ENCODE results near the gene CNPY1.

CNPY1 gene

DNA sequence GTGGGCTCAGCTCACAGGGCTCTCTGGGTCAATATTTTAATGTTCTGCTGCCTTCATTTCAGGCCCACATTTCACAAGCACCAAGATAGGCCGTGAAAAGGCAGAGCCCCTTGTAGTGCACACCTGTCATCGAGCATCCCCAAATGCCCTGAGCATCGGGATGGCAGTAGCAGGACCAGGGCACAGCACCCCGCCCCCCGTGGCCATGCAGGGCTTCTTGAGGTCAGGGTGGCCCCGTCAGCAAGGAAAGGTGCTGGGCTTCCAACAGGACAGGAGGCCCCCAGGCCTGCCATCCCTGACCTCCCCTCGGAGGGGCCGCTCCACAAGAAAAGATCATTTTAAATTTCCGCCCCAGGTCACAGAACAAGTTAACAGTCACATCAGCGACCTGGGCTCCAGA lies 2.9 kb upstream of the CNPY1 start:
- no peak for TF ChIP-seq CTCF (IDR thresholded peaks at IDR 0.05; ENCODE audit: low read depth, low read length)
- DNase-seq (ENCODE audit: extremely low read depth, low read depth): no peak

- no peak for TF ChIP-seq CTCF (IDR thresholded peaks at IDR 0.05; ENCODE audit: low read depth, low read length)
- DNase-seq (ENCODE audit: extremely low read depth, low read depth): no peak
Observed at GRCh38 chr7:155547161-155547791, 917 bp upstream of the CNPY1 start.

DNA sequence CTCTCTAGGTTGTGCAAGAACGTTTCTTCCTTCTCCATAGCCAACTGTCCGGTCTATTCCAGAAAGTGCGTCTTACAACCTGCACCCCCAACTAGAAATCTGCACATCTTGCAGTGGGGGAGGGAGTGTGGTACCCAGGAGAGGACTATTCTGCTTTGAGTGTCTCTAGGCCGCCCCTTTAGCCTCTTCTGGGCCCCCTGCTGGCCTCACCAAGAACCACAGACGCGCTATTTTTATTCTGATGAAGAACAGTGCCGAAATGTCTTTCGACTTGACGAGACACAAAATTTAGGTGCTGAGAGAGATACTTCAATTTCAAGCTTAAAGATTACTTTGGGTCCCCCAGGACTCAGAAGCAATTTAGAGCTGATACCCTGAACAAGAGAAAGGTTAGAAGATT lies 1.0 kb downstream of the CNPY1 start:
- no peak for DNase-seq (ENCODE audit: extremely low read depth, low read depth)
- TF ChIP-seq CTCF (IDR thresholded peaks at IDR 0.05; ENCODE audit: low read depth, low read length): no peak

GRCh38 chr7:155544485-155544884 lies 1.9 kb downstream of the CNPY1 start:
- no peak for TF ChIP-seq CTCF (IDR thresholded peaks at IDR 0.05; ENCODE audit: low read depth, low read length)
- DNase-seq (ENCODE audit: extremely low read depth, low read depth): no peak

DNA sequence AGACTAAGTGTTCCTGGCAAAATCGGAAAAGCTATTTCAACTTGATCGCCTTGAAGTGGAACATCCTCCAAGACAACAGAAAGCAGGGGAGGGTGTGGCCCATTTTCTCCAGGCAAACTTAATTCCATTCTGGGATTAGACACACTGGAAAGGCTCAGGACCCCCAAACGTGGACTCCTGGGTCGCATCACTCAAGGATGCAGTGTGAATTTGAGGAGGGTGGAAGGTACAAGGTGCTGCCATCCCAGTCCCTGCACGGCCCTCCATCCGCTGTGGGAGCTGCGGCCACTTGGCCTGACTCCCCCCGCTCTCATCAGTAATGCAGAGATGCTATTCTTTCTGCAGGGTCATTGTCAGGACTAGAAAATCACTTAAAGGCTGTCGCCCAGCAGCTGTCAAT lies 2.4 kb downstream of the CNPY1 start:
- no peak for DNase-seq (ENCODE audit: extremely low read depth, low read depth)
- no peak for TF ChIP-seq CTCF (IDR thresholded peaks at IDR 0.05; ENCODE audit: low read depth, low read length)

DNA sequence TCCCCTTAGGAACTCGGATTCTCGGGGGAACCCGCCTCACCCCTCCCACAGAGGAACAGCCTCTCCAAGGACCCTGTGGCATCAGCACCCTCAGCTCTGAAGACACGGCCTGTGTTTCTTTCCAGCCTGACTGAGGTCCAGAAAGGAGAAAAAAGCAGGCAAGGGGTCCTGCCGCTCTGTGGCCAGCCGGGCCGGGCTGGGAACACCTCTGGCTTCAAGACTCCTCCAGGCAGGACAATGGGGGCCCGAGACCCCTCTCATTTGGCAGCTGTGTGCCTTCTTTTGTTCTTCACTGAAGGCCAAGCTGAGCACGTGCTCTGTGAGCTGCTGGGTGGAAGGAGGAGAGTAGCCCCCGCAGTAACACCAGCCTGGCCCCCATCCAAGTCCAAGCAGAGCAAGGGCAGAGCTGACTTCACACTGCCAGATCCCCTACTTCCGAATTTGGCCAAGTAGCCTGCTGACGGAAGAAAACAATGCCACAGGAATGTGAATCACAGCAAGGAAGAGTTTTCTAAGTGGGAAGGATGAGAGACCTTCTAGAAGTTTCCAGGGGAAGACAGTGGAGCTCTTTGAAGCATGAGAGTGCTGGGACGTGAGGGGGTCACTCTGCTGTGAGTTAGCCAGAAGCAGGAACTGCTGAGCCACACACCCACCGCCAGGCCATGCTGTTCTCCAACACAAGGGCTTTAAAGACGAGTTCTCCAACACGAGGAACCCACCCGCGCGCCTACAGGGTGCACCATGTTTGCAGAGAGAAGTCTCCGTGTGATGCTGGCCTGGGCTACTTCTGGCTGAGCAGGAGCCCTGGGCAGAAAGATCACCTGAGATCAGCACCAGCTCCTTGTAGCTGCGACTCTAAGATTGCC lies 3.1 kb downstream of the CNPY1 start:
- no peak for DNase-seq (ENCODE audit: extremely low read depth, low read depth)
- TF ChIP-seq CTCF (IDR thresholded peaks at IDR 0.05; ENCODE audit: low read depth, low read length): no peak

GRCh38 chr7:155541986-155542675 lies 4.2 kb downstream of the CNPY1 start:
- TF ChIP-seq CTCF (IDR thresholded peaks at IDR 0.05; ENCODE audit: low read depth, low read length): no peak
- DNase-seq (ENCODE audit: extremely low read depth, low read depth): no peak

Measured in AG09319 (cell line).